RWPE1 (cell line): Measurements from ENCODE around the gene PLIN5.
A peak's percentile ranks its signal among the peaks of the same experiment; 100 is the strongest.

Experiments used
- CTCF ChIA-PET: fragments of 350-600 bp; sonication (Branson Sonifier 250); formaldehyde crosslinking; extraction: SDS; loops from one replicate; lab custom pipeline; 2021; lab: Yijun Ruan, JAX
- POLR2A ChIA-PET: fragments of 400-600 bp; formaldehyde crosslinking; extraction: SDS; loops from one replicate; lab custom pipeline; 2020; ENCODE audit warnings: antibody characterized with exemption; ENCODE audit not compliant: low non-redundant PET; lab: Yijun Ruan, JAX
- DNase-seq: peaks from one replicate; pipeline ENCODE4 v3.0.0; 2012; ENCODE audit warnings: low spot score
- H3K27ac ChIP-seq: fragments of 450-650 bp; 2 replicates; pipeline ENCODE4 v1.5.1; 2017
- CTCF ChIP-seq: fragments of 450-650 bp; conservative IDR thresholded peaks from 2 replicates; pipeline ENCODE4 v1.5.1; 2017; ENCODE audit warnings: low read depth, mild to moderate bottlenecking

PLIN5 gene

GRCh38 chr19:4519172-4519496 lies 15.9 kb downstream of the PLIN5 start:
- ChIA-PET CTCF (no interaction called here), POLR2A (no interaction called here)
- H3K27ac ChIP-seq = peak overlapping the region; percentile 93
- no peak for TF ChIP-seq CTCF
- no peak for DNase-seq

GRCh38 chr19:4518345-4519171 lies 16.5 kb downstream of the PLIN5 start, which contains the start of gene PLIN4:
Gene PLIN4 (minus strand): TSS chr19:4518486. CDS start chr19:4518272, 214 bp downstream.
- POLR2A ChIA-PET = no interaction called here
- no peak for TF ChIP-seq CTCF
- H3K27ac ChIP-seq = peak within 1 kb of the TSS; percentile 93
- CTCF ChIA-PET = interaction anchor here (0.5 to 0.6 kb wide), 2 partner anchors 123 to 1469 kb away, joined by 3 to 6 read pairs; no protein-coding TSS in a partner anchor
- DNase-seq = no peak

DNA sequence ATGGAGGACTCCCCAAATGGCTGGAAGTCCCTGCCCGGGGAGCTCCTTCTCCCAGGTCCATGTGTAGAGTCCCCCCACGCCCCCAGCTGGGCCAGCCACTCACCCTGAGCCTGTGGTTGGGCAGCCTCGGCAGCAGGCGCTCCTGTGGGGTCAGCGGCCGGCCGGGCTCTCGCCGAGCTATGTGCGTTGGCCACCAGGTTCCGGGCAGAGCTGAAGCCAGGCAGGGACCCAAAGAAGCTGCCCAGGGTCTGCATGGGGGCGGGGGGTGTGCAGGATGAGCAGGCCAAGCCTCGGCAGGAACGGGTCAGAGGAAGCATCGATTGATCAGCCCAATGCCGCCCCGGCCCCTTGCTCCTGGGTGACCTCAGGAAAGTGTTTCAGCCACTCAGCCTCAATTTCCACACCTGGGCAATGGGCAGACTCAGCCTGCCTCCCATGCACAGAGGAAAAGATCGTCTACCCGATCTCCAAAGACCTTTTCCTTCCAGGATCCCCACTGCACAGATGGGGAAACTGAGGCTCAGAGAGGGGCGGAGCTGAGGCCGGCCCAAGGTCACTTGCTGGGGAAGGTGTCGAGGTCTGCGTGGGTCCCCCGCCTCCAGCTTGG lies 17.5 kb downstream of the PLIN5 start:
- CTCF ChIA-PET = interaction anchor here (0.5 to 0.6 kb wide), 2 partner anchors 7 to 122 kb away, joined by 3 to 4 read pairs; no protein-coding TSS in a partner anchor
- peak overlapping the region; percentile 93 for H3K27ac ChIP-seq
- POLR2A ChIA-PET = no interaction called here
- no peak for TF ChIP-seq CTCF
- DNase-seq = no peak

GRCh38 chr19:4516939-4517300 lies 18.1 kb downstream of the PLIN5 start:
- TF ChIP-seq CTCF = no peak
- H3K27ac ChIP-seq = peak overlapping the region; percentile 93
- CTCF ChIA-PET = interaction anchor here (0.6 to 1.3 kb wide), 3 partner anchors 8 to 79 kb away, joined by 3 to 4 read pairs (median 3); no protein-coding TSS in a partner anchor
- POLR2A ChIA-PET = no interaction called here
- no peak for DNase-seq

DNA sequence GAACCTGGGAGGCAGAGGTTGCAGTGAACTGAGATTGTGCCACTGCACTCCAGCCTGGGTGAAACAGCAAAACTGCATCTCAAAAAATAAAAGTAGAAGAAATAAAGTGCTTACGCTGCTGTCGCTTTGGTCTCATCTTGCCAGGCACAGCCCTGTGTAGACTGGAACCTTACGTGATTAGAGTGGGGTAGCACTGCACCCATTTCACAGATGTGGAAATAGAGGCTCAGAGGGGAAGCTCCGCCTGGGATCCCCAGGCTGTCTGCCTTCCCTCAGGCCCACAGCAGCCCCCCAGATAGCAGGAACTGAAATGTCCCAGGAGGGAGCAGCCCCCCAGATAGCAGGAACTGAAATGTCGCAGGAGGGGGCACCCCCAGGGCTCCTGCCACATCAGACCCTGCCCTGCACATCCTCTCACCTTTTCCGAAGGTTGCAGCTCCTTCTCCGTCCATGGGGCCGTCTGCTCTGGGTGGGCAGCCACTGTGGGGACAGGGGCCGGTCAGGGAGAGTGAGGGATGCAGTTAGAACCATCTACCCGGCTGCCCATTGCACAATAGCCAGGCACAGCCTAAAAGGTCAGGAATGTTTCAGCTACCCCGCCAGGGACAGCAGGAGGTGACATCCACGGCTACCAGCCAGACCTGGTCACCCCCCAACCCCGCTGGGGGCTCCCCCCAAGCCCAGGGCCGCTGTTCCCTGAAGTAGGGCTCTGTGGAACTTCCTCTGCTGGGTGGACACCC lies 18.7 kb downstream of the PLIN5 start:
- ChIA-PET POLR2A (no interaction called here), CTCF (interaction anchor here (0.6 to 1.3 kb wide), 2 partner anchors 9 to 78 kb away, joined by 3 read pairs; no protein-coding TSS in a partner anchor)
- H3K27ac ChIP-seq = peak overlapping the region; percentile 93
- TF ChIP-seq CTCF = no peak
- no peak for DNase-seq

DNA sequence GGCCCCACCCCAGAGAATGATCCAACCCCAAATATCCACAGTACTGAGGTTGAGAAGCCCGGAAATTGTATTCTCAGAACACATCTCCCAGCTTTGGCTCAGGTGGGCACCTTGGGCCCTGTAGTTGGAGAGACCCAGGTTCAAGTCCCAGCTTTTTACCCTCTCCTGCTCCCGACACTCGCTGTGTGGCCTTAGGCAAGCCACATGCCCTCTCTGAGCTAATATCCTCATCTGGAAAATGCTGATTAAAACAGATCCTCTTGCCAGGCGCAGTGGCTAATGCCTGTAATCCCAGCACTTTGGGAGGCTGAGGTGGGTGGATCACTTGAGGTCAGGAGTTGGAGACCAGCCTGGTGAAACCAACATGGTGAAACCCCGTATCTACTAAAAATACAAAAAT lies 19.3 kb downstream of the PLIN5 start:
- DNase-seq = no peak
- ChIA-PET CTCF (interaction anchor here (1.3 kb wide), 1 partner anchor 10 kb away, joined by 3 read pairs; no protein-coding TSS in a partner anchor), POLR2A (no interaction called here)
- H3K27ac ChIP-seq = peak overlapping the region; percentile 6; the same call in 1 of the 2 replicates
- no peak for TF ChIP-seq CTCF
